ENCODE results near the gene SPATA16.
"Not testable (repeated sequence)": the region's sequence is repeated elsewhere in the genome, so short reads cannot be mapped to it uniquely, and the experiment has no call there.

Gene SPATA16

DNA sequence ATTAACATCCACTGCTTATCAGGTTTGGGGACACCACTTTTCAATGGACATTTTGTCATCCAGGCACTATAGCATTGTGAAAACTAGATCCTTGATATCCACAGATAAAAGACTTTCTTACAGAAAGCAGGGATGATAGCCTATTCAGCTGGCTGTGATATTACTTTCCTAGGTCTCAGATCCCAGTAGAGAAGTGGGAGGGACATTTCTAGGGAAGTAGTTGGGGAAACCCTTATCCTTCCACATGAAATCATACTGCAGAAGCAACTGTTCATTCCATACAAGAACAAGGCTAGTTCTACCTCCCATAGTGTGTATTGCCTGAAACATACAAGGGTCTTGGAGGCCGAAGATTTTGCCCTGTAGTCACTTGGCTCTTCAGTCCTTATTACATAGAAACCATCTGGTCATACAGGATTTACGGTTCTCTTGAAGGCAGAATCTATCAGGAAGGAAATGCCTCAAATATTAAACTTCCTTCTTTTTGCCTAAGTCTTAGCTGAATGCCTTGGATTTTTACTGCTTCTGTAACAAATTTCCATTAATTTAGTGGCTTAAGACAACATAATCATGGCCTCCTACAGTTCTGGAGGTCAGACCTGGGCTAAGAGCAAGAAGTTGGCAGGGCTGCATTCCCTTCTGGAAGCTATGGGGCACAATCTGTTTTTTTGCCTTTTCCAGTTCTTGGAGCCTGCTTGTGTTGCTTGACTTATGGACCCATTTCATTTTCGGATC lies 271.1 kb downstream of the SPATA16 start:
- DNase-seq: no peak

DNA sequence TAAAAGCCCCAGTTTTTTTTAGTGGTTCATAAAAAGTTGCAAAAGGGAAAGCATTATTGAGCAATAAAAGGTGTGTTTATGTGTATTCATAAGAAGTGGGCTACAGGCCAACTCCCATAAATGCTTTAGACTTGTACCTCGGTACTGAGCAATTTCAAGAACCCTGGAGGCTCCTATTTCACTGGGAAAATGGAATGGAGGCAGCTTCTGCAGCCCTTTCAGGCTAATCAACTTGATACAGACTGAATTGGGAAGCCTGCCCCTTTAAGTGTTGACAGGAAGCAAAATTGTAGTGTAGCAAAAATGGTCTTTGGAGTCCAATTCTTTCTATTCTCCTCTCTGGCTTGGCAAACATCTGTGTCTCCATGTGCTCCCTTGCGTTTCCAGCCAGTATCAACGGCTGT lies 271.7 kb downstream of the SPATA16 start:
- DNase-seq: no peak

- DNase-seq: no peak
These were observed 272.3 kb downstream of the SPATA16 start for GRCh38 chr3:172868582-172869200.

DNA sequence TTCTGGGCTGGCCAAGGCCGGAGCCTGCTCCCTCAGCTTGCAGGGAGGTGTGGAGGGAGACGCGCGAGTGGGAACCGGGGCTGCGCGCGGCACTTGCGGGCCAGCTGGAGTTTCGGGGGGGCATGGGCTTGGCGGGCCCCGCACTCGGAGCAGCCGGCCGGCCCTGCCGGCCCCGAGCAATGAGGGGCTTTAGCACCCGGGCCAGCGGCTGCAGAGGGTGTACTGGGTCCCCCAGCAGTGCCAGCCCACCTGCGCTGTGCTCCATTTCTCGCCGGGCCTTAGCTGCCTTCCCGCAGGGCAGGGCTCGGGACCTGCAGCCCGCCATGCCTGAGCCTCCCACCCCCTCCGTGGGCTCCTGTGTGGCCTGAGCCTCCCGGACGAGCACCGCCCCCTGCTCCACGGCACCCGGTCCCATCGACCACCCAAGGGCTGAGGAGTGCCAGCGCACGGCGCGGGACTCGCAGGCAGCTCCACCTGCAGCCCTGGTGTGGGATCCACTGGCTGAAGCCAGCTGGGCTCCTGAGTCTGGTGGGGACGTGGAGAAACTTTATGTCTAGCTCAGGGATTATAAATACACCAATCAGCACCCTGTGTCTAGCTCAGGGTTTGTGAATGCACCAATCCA lies 274.2 kb downstream of the SPATA16 start:
- DNase-seq: not testable (repeated sequence)

- DNase-seq: no peak
These were observed 282.0 kb downstream of the SPATA16 start for GRCh38 chr3:172859041-172859440.

- no peak for DNase-seq
These were observed 284.0 kb downstream of the SPATA16 start for GRCh38 chr3:172856795-172857742.

DNA sequence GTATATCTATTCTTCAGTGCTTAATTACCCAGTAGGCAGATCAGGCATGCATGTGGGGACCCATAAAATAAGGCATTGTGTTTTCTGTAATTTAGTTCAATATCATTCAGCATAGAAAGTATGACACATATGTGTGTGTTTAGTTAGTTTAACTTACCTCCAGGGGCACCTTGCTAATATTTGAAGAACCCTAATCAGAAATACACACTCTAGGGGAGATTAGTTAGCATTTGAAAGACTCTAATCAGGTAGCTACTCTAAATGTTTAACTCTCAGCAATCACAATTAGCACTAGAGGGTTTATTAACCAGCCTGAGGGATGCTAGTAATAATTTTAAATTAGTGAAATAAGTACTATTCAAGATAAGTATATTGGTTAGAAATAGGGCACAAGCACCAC lies 286.0 kb downstream of the SPATA16 start:
- no peak for DNase-seq

DNA sequence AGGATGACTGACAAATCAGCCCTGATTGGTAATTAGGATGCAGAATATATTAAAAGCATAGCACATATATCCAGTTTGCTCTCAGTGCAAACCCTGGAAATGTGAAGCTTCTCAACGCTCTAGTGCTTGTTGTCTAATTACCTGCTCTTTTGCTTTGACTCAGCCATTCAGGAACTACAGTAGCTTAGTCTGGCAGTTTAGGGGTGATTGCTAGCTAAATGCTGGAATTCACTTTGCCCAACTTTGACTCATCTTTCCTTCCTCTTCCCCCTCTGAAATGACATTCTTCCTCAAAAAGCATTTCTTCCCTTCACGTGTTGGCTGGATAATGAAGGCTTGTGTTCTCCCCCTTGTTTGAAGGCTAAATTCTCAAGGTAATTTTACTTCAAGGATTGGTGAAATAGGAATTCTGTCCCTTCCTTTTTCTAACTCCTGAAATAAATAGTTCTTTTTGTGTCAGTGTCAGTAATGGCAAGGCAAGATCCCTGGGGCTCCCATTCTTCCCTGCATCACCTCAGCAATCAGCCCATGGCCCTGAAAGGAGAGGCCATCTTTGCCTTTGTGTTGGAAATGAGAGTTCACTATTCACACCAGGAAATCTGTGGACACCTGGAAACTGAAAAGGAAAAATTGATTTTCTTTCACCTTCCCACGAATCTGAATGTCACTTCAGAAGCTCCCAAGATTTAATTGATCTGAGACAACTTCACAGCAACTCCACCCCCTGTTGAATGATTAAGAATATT lies 286.9 kb downstream of the SPATA16 start:
- no peak for DNase-seq

GRCh38 chr3:172853005-172853404 lies 288.0 kb downstream of the SPATA16 start:
- DNase-seq: no peak

- no peak for DNase-seq
These were observed 292.1 kb downstream of the SPATA16 start for GRCh38 chr3:172848910-172849309.

DNA sequence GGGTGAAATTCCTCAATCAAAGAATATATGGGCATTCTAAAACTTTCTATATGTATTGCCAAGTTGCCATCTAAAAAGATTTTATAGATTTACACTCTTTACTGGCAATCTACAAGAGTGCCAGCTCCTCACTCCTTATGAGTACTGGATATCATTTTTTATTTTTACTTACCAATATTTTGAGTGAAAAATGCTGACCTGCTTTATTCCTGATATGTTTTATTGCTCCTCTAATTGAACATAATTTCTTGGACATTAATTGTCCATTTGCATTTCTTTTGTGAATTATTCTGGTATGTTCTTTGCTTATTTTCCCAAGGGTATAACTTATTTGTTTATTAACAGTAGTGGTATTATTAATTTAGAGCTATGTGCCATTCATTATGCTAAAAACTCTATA lies 293.7 kb downstream of the SPATA16 start:
- no peak for DNase-seq

DNA sequence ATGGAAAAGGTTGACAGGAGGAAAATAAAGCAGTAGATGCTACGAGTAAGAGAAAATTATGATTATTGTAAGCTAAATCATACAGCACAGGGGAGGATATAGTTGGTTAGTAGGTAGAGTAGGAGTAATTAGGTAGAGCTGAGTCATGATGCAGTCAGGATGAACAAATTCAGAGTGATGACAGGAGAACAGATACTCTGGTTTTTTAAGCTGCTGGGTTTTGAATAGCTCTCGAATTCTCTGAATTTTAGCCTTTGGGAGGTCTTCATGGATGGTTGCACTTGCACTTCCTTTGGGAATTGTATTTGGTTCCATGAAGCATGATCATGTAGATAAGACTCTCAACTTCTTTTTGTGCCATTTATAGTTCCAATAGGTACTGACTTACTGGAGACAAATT lies 294.3 kb downstream of the SPATA16 start:
- no peak for DNase-seq

GRCh38 chr3:172846103-172846561 lies 294.9 kb downstream of the SPATA16 start:
- DNase-seq: no peak

- no peak for DNase-seq
These were observed 296.6 kb downstream of the SPATA16 start for GRCh38 chr3:172844428-172844827.

DNA sequence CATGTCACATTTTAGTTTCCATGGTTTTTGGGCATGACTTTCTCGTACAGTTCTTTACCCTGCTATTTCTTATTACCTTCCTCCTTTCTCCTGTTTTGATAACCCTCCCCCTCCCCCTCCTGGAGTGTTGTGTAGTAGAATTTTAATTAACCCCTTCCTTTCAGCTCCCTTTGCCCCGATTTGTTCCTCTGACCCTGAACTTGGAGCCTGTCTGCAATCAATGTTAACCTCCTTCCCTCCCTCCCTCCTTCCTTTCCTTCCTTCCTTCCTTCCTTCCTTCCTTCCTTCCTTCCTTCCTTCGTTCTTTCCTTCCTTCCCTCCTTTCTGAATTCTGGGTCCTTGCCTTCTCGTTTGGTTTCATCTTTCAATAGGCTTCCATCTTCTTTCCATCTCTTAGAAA lies 300.1 kb downstream of the SPATA16 start:
- DNase-seq: no peak

DNA sequence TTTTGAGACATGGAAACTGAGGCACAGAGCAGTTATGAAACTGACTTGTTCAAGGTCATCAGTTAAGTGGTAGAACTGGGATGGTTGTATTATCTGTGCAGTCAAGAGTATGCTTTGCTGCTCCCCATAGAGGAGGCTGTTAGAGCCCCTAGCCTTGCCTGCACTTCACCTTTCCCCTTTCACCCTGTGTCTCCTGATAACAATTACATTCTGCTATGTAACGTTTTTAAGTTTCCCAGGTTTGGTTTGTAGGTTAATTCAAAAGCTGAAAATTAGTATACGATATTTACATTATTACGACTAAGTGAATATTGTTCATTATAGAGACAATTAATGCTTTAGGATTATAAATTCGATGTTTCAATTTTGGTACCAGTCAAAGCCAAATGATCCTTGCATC lies 300.6 kb downstream of the SPATA16 start:
- no peak for DNase-seq

- DNase-seq: no peak
These were observed 301.4 kb downstream of the SPATA16 start for GRCh38 chr3:172839679-172840078.

All from SHP77 (cell line).